A549 (cell line): ENCODE results near the gene PSPH.

Source experiments
- CBX8 ChIP-seq: fragments of 200-600 bp; sonication (generic); IDR thresholded peaks from 2 replicates; pipeline ENCODE4 v1.6.1; 2016
- EHF ChIP-seq: fragments of 250-450 bp; sonication (Bioruptor Pico); IDR thresholded peaks from 2 replicates; pipeline ENCODE4 v1.5.0; 2020; ENCODE audit warnings: mild to moderate bottlenecking
- HDAC2 ChIP-seq: fragments of 200-600 bp; sonication (generic); IDR thresholded peaks from 2 replicates; pipeline ENCODE4 v1.6.1; 2016
- JUN ChIP-seq, 2 experiments: fragments of >200 bp; sonication (Bioruptor Twin); formaldehyde crosslinking; IDR thresholded peaks; 2 replicates in 1 of 2; 3 replicates in 1 of 2; pipeline ENCODE4 v1.6.1; 2016 to 2017
- KDM1A ChIP-seq: fragments of 200-600 bp; sonication (generic); IDR thresholded peaks from 2 replicates; pipeline ENCODE4 v1.6.1; 2016; ENCODE audit warnings: low read depth, mild to moderate bottlenecking
- KDM5A ChIP-seq: fragments of 200-600 bp; sonication (generic); IDR thresholded peaks from 2 replicates; pipeline ENCODE4 v1.6.1; 2016; ENCODE audit warnings: antibody characterized with exemption, mild to moderate bottlenecking
- POLR2A ChIP-seq: IDR thresholded peaks from 2 replicates; pipeline ENCODE4 v1.6.1; 2012; ENCODE audit warnings: mild to moderate bottlenecking, low read length
- SREBF2 ChIP-seq: fragments of 450-650 bp; IDR thresholded peaks from 2 replicates; pipeline ENCODE4 v1.6.1; 2014; ENCODE audit warnings: mild to moderate bottlenecking, moderate library complexity
- TF ChIP-seq, protein P1 (sequence below): fragments of >200 bp; sonication (Bioruptor Twin); formaldehyde crosslinking; IDR thresholded peaks from 3 replicates; pipeline ENCODE4 v1.5.1; 2016
- TF ChIP-seq, protein P2 (sequence below): fragments of >200 bp; sonication (Bioruptor Twin); formaldehyde crosslinking; IDR thresholded peaks from 3 replicates; pipeline ENCODE4 v1.6.1; 2016
- TF ChIP-seq, protein P3 (sequence below): fragments of 200-600 bp; sonication (generic); IDR thresholded peaks from 2 replicates; pipeline ENCODE4 v1.6.1; 2016; ENCODE audit warnings: antibody characterized with exemption, mild to moderate bottlenecking, moderate library complexity

DNA sequence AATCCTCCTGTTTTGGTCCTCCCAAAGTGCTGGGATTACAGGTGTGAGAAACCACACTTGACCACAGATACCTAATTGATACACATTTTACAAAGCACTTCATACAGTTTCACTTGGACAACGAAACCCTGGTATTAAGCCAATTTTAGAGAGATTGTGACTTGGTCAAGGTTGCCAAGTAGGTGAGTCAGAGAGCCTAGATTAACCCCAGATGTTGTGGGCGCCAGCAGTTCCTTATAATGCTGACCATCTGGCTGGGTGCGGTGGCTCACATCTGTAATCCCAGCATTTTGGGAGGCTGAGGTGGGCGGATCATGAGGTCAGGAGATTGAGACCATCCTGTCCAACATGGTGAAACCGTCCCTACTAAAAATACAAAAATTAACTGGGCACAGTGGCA is 46.5 kb upstream of the PSPH start:
- TF ChIP-seq KDM1A (no peak), CBX8 (no peak), POLR2A (no peak), EHF (CRISPR knock-in tag) (no peak), JUN (IDR thresholded peaks at IDR 0.05) (no peak), SREBF2 (no peak), KDM5A (no peak), HDAC2 (no peak)
- TF ChIP-seq, protein P1, sequence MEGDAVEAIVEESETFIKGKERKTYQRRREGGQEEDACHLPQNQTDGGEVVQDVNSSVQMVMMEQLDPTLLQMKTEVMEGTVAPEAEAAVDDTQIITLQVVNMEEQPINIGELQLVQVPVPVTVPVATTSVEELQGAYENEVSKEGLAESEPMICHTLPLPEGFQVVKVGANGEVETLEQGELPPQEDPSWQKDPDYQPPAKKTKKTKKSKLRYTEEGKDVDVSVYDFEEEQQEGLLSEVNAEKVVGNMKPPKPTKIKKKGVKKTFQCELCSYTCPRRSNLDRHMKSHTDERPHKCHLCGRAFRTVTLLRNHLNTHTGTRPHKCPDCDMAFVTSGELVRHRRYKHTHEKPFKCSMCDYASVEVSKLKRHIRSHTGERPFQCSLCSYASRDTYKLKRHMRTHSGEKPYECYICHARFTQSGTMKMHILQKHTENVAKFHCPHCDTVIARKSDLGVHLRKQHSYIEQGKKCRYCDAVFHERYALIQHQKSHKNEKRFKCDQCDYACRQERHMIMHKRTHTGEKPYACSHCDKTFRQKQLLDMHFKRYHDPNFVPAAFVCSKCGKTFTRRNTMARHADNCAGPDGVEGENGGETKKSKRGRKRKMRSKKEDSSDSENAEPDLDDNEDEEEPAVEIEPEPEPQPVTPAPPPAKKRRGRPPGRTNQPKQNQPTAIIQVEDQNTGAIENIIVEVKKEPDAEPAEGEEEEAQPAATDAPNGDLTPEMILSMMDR = no peak
- TF ChIP-seq, protein P2, sequence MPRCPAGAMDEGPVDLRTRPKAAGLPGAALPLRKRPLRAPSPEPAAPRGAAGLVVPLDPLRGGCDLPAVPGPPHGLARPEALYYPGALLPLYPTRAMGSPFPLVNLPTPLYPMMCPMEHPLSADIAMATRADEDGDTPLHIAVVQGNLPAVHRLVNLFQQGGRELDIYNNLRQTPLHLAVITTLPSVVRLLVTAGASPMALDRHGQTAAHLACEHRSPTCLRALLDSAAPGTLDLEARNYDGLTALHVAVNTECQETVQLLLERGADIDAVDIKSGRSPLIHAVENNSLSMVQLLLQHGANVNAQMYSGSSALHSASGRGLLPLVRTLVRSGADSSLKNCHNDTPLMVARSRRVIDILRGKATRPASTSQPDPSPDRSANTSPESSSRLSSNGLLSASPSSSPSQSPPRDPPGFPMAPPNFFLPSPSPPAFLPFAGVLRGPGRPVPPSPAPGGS = no peak
- TF ChIP-seq, protein P3, sequence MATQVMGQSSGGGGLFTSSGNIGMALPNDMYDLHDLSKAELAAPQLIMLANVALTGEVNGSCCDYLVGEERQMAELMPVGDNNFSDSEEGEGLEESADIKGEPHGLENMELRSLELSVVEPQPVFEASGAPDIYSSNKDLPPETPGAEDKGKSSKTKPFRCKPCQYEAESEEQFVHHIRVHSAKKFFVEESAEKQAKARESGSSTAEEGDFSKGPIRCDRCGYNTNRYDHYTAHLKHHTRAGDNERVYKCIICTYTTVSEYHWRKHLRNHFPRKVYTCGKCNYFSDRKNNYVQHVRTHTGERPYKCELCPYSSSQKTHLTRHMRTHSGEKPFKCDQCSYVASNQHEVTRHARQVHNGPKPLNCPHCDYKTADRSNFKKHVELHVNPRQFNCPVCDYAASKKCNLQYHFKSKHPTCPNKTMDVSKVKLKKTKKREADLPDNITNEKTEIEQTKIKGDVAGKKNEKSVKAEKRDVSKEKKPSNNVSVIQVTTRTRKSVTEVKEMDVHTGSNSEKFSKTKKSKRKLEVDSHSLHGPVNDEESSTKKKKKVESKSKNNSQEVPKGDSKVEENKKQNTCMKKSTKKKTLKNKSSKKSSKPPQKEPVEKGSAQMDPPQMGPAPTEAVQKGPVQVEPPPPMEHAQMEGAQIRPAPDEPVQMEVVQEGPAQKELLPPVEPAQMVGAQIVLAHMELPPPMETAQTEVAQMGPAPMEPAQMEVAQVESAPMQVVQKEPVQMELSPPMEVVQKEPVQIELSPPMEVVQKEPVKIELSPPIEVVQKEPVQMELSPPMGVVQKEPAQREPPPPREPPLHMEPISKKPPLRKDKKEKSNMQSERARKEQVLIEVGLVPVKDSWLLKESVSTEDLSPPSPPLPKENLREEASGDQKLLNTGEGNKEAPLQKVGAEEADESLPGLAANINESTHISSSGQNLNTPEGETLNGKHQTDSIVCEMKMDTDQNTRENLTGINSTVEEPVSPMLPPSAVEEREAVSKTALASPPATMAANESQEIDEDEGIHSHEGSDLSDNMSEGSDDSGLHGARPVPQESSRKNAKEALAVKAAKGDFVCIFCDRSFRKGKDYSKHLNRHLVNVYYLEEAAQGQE = no peak
